ENCODE data around the gene RBM4.
A peak's percentile ranks its signal among the peaks of the same experiment; 100 is the strongest.

RBM4 gene

GRCh38 chr11:66677599-66678375, 39.3 kb downstream of the RBM4 start, which contains the start of gene RBM4B:
Gene RBM4B, minus strand, starts transcription at chr11:66677887. Its CDS starts 808 bp downstream, at chr11:66677079.
- no peak for TF ChIP-seq ZFX (IDR thresholded peaks at IDR 0.05; ENCODE audit: borderline replicate concordance)
- H3K27ac ChIP-seq = peak within 1 kb of the TSS; percentile 95

DNA sequence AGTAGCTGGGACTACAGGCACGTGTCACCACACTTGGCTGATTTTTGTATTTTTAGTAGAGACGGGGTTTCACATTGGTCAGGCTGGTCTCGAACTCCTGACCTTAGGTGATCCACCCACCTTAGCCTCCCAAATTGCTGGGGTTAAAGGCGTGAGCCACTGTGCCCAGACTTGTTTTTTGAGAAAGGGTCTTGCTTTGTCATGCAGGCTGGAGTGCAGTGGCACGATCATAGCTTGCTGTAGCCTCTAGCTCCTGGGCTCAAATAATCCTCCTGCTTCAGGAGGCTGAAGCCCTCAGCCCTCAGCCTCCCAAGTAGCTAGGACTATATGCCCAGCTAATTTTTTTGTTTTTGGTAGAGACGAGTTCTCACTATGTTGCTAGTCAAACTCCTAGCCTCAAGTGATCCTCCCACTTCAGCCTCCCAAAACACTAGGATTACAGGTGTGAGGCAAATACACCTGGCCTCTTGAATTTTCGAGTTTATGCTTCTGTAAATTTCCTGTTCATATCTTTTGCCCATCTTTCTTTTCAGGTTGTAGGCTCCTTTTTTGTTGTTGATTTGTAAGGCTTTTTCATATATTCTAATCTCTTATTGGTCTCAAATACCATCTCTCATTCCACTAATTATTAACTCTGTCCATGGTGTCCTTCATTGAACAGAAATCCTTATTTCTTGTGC, 42.6 kb downstream of the RBM4 start:
- no peak overlapping the region for H3K27ac ChIP-seq
- TF ChIP-seq CTCF (IDR thresholded peaks at IDR 0.05) = no peak
- no peak for TF ChIP-seq ZFX (IDR thresholded peaks at IDR 0.05; ENCODE audit: borderline replicate concordance)

- no peak overlapping the region for H3K27ac ChIP-seq
- TF ChIP-seq ZFX (IDR thresholded peaks at IDR 0.05; ENCODE audit: borderline replicate concordance) = no peak
- no peak for TF ChIP-seq CTCF (IDR thresholded peaks at IDR 0.05)
Observed at GRCh38 chr11:66683877-66684276, 45.4 kb downstream of the RBM4 start.

DNA sequence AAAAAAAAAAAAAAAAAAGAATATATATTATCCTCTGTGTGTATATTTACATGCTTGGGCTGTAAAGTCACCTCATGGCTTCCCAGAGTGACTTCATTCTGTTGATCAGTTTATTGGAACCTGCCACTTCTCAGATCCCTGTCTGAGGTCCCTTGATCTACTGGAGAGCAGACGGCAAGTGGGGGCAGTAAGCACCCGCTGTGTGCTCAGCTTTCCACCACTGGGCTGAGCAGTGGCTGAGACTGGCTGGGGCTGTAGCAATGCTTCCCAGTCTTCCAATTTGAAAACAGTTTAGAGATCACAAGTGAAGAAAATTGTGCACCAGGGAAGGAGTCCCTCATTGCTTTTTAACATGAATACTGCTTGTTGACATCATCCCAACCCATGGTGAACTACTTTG, 46.1 kb downstream of the RBM4 start:
- no peak for TF ChIP-seq ZFX (IDR thresholded peaks at IDR 0.05; ENCODE audit: borderline replicate concordance)
- no peak for TF ChIP-seq CTCF (IDR thresholded peaks at IDR 0.05)
- H3K27ac ChIP-seq = no peak overlapping the region

- H3K27ac ChIP-seq = no peak overlapping the region
- TF ChIP-seq ZFX (IDR thresholded peaks at IDR 0.05; ENCODE audit: borderline replicate concordance) (no peak), CTCF (IDR thresholded peaks at IDR 0.05) (no peak)
Observed at GRCh38 chr11:66685276-66686099, 47.0 kb downstream of the RBM4 start.

- no peak overlapping the region for H3K27ac ChIP-seq
- no peak for TF ChIP-seq ZFX (IDR thresholded peaks at IDR 0.05; ENCODE audit: borderline replicate concordance)
- TF ChIP-seq CTCF (IDR thresholded peaks at IDR 0.05) = no peak
Observed at GRCh38 chr11:66686100-66686785, 47.7 kb downstream of the RBM4 start.

Data from 22Rv1 (cell line).